HG02759 (cell line): ENCODE measurements around the gene NTM.

Experiments
- ATAC-seq: cut with Tn5 transposase; IDR thresholded peaks from one replicate; pipeline ENCODE4 v1.9.1; 2021; ENCODE audit warnings: mild to moderate bottlenecking, moderate library complexity; ENCODE audit not compliant: unreplicated experiment

NTM gene

DNA sequence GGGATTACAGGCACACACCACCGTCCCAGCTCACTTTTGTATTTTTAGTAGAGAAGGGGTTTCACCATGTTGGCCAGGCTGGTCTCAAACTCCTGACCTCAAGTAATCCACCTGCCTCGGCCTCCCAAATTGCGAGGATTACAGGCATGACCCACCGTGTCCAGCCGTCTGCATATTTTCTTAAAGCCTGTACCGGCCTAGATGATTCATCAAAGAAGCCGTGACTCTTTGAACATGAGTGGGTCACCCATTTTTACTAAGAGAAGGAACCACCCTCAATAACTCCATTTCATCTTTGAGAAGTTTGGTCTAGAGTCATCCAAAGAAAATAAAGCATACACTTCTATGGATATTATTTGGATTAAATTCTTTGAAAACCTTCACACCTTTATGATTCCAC lies 388.3 kb downstream of the NTM start:
- no peak for ATAC-seq

DNA sequence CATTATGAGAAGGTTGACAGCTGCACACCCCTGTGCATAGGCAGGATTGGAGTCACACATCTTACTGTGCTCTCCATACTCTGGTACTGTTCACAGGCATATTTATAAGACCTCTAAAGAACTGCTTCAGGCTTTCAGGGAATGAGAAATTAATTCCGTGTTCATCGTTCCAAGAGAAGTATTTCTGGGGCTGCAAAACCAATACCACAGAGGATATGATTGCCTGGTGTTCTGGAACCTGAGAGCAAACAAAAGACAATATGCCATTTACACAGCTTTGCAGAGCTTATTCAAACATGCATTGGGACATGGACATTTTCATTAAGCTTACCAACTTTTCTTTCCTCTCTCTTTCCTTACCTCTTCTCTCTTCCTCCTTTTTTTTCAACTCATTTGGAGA lies 388.7 kb downstream of the NTM start:
- no peak for ATAC-seq

- no peak for ATAC-seq
Measured at GRCh38 chr11:131760091-131761061, 390.0 kb downstream of the NTM start.

DNA sequence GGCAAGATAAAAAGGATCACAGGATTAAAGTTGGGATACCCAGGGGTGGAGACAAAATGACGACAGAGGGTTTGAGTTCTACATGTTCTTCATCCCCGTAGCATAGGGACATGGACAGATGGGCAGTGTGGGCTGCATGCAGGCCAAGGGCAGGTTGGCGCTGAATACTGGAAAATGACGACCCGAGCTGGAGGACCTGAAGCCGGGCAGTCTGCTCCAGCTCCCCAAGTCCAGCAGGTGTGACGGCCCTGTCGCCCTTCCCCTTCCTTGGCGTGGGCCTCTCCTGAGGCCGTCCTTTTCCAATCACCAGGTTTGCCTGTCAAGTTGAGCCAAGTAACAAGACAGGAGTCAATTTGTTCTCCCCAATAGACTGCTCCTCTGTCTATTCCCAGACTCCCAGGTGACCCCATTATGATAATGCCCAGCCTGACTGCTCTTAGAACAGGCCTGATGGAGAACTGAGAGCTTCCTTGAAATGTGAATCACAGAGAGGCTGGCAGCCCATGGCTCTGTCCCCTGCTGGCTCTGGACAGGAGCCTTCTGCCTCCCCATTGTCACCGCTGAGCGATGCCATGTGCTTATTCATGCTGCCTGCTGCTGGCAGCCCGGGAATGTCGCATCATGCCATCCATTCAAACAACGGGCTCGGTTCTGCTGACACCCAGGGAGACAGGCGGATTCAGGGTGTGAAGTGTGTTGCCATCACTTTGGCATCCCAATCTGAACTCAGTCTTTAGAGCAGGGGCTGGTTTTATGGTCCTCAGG lies 392.1 kb downstream of the NTM start:
- ATAC-seq: no peak

- ATAC-seq: no peak
Measured at GRCh38 chr11:131763193-131763890, 392.9 kb downstream of the NTM start.

DNA sequence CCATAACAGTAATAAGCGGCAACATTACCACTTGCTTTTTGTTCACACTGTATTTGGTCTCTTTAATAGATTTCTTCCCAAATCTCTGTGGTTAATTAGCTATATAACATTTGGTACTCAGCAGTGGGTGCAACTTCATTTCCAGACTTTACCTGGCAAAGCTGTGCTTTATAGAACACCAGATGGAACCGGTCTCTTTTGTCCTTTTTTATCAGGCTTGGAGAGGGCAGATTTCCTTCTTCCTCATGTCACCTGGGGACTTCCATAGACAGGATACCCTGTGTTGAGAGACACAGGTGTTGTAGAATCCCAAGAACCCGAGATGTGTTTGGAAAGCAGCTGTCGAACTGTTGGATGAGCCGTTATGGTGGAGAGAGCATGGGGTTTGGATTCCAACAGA lies 393.7 kb downstream of the NTM start:
- ATAC-seq: no peak

DNA sequence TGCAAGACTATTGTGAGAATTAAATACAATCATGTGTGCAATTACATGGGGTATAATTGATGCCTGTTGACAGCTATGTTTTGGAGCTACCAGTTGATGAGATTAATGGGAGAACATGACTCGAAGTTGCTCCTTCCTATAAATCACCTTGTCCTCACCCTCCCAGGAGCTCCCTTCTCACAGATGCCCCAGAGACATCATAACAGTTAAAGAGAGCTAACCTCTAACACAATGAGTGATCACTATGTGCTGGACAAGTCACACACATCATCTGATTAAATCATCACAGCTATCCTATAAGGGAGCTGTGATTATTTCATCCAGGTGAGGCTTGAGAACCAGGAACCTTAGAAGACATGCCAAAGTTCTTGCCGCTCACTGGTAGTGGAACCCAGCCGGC lies 394.2 kb downstream of the NTM start:
- no peak for ATAC-seq

- no peak for ATAC-seq
Measured at GRCh38 chr11:131766637-131767036, 396.2 kb downstream of the NTM start.

DNA sequence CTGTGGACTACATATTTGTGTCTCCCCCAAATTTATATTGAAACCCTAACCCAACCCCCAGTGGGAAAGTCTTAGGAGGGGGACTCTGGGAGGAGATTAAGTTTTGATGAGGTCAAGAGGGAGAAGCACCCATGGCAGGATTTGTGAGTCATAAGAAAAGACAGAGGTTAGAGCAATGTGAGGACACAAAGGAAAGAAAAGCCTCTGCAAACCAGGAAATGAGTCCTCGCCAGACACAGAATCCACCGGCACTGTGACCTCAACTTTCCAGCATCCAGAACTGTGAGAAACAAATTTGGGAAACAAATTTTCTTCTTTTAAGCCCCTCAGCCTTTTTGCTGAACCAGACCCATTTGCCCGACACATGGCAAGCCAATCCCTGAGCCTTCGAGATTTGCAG lies 397.0 kb downstream of the NTM start:
- ATAC-seq: no peak

GRCh38 chr11:131770801-131771200 lies 400.4 kb downstream of the NTM start:
- no peak for ATAC-seq

DNA sequence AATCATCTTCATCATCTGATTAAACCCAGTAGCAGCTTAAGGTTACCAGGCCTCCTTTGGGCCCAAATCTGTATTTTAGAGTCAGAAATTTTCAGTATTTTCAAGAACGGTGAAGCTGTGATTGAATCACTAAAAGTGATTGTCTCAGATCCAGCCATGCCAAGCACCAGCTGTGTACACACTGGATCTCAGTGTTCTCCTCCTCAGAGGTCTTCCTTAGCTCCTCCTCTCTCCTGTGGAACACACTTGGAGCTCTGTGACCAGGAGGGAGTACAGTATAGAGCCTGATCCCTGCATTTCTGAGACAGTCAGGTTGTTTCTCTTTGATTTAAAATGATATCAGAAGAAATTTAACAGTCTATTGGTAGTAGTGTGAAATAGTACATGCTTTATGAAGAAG lies 401.1 kb downstream of the NTM start:
- no peak for ATAC-seq

GRCh38 chr11:131773626-131774025 lies 403.2 kb downstream of the NTM start:
- no peak for ATAC-seq

DNA sequence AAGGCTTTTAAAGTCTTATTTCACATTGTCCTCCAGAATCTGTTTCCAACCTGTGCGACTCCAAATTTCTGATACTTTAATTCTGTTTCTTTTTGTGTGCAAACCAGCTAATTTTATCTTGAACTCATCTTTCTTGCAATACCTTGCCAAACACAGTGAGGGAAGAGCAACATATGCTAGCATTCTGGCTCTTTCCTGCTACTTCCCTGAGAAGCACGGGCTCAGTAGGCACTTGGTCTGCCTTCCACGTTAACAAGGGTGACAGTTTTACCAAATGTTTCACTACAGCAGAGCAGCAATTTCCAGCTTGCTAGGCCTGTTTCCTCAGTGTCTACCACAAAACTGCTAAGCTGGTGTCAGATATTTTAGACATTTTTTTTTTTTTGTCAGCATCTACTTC lies 405.8 kb downstream of the NTM start:
- ATAC-seq: no peak

- no peak for ATAC-seq
Measured at GRCh38 chr11:131785801-131786200, 415.4 kb downstream of the NTM start.

- no peak for ATAC-seq
Measured at GRCh38 chr11:131787119-131787518, 416.7 kb downstream of the NTM start.

DNA sequence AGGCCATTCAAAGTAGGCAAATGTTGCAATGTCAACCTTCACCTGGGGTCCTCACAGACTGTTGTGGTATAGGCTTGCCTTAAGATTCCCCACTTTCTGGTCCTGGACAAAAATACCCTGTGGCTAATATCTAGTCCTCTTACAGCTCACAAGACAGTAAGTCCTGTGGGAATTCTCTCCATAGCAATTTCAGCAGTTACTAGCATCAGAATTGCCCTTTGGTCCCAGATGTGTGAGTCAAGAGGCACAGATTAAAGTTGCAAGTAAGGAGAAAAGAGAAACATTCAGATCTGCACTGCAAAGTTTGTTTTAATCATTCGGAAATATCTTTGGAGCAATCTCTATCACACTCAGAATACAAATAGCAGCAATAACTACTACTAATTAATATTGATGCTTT lies 420.2 kb downstream of the NTM start:
- ATAC-seq: no peak

- no peak for ATAC-seq
Measured at GRCh38 chr11:131792243-131792642, 421.8 kb downstream of the NTM start.

DNA sequence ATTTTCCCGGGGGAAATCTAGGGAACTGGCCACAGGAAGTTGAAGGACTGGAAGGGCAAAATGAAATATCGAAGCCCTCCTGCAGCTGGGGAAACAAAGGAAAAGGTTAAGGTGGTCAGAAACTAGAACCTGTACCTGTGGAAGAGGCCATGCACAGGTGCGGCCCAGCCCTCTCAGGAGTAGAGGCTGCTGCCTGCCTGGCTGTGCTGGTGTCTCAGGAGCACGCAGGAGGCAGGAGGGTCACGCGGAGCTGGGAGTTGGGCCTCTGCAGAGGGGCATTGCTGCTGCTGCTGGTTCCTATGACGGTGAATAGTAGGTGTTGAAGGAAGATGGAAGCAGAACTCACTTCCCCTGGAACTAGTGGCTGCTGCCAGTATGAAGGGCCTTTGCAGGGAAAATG lies 425.7 kb downstream of the NTM start:
- ATAC-seq: no peak

DNA sequence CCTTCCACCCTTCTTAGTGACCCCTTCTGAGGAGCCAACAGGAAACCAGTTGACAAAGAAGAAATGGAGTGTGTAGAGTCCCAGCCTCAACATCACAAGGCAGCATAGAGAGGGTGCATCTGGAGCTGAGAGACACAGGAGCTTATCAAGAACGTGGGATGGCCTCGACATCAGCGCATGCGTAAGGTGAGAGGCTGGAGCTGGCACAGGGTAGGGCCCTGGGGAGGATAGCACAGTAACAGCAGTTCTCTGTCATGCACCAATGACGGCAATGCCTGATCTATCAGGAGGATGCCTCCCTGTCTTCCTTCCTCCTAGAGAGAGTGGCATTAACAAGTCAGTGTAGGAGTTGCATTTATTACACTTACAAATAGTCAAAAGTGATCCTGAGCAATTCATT lies 426.1 kb downstream of the NTM start:
- ATAC-seq: no peak

DNA sequence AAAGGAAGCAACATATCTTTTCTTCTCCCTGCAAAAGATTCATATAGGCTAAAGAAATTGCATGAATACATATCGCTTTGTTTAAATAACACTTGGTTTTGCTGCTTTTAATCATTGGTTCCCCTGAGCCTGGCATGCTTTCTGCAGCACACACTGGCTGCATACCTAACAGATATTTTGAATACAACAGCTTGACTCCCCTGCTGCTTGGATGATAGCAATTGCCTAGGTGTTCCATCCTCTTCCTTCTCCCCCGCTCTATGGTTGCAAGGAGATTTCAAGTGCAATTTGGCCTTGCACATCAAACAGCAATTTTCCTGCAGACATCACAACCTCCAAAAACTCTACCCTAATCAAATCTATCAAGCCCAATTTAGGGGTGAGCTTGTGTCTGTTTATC lies 430.0 kb downstream of the NTM start:
- no peak for ATAC-seq

GRCh38 chr11:131802440-131803115 lies 432.2 kb downstream of the NTM start:
- ATAC-seq: no peak
